Amniotic stem cell (primary cell): ENCODE data around the gene DCAF12.
"Not testable (repeated sequence)": the region's sequence is repeated elsewhere in the genome, so short reads cannot be mapped to it uniquely, and the experiment has no call there.

Source experiments
- DNase-seq: peaks from one replicate; lab custom pipeline; 2025; lab: John Stamatoyannopoulos, UW

Gene DCAF12

GRCh38 chr9:34065541-34065940 is 61.0 kb downstream of the DCAF12 start:
- DNase-seq = no peak

DNA sequence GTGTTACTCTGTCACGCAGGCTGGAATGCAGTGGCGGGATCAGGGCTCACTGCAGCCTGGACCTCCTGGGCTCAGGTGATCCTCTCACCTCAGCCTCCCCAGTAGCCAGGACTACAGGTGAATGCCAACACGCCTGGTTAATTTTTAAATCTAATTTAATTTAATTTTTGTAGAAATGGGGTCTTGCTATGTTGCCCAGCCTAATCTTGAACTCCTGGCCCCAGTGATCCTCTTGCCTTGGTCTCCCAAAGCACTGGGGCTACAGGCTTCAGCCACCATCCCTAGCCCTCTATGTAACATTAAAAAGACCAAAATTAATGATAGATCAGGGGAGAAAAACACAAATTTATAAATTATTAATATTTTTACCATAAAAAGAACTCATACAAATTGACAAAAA is 66.5 kb downstream of the DCAF12 start:
- no peak for DNase-seq

- no peak for DNase-seq
These were observed 67.2 kb downstream of the DCAF12 start for GRCh38 chr9:34059281-34059680.

GRCh38 chr9:34049630-34050384 is 76.7 kb downstream of the DCAF12 start:
- no peak for DNase-seq

DNA sequence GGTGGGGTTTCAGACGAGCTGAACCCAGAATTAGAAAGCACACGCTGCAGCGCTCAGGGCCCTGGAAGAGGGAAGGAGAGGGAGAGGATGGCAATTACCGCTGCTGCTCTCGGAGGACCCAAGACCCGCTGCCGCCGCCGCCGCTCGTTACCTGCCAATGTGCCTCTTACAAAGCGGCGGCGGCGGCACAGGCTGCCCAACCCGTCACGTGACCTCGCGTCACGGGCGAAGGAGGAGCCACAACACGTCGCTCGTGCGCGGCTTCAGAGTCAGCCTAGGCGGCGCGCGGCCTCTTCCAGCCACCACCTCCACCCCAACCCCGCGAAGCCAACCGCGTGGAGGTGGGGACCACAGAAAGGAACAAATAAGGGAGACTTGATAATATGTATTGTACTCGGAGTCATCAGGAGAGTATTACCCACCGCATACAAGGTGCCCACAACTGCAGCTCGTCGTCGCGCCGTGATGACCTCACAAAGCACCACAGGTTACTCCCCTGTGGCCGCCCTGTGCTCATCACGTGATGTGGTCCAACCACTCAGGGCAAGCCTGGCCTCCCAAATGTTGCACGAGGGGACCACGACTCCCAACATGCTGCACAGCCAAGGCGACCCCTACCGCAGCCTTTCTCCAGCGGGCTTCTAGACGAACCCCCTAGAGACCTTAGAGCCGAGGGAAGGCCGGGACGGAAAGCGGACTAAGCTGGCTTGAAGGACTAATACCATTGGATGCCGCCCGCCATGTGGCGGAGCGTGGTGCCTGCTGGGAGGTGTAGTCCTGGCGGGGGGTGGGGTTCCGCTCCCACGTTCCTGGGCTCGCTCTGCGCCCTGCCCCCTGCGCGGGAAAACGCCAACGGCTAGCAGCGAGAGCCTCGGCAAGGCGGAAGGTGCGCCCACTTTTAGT is 77.5 kb downstream of the DCAF12 start, which contains the start of gene UBAP2:
TSS of gene UBAP2 (minus strand) at position 161 of the 903 bp plus-strand sequence. CDS start 31,739 bp downstream, outside the sequence.
- peak; percentile 97 for DNase-seq

GRCh38 chr9:34047864-34048726 is 78.4 kb downstream of the DCAF12 start:
- DNase-seq = no peak

- no peak for DNase-seq
These were observed 79.6 kb downstream of the DCAF12 start for GRCh38 chr9:34046784-34047379.

DNA sequence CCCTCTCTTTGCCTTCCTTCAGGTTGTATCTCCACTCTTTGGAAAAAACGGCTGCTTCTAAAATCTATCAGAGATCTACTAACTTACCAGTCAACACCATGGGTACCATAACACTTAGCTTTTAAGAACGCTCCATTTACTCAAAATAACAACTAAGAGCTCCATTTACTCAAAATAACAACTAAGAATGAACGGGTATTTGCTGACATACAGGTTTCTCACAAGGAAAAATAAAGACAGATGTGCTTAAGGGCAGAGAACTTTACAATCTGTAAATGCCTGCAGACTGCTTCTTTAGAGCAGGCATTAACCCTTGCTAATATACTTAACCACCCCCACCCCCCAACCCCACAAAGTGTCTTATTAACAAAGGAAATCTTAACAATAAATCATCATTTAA is 80.6 kb downstream of the DCAF12 start:
- no peak for DNase-seq

DNA sequence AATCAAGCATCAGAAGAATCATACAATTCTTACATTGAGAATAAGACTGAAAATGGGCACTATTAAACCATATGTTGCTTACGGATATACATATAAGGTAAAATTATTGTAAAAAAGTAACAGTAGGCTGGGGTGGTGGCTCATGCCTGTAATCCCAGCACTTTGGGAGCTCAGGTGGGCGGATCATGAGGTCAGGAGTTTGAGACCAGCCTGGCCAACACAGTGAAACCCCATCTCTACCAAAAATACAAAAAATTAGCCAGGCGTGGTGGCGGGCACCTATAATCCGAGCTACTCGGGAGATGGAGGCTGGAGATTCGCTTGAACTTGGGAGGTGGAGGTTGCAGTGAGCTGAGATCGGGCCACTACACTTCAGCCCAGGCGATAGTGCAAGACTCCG is 84.4 kb downstream of the DCAF12 start:
- not testable (repeated sequence) for DNase-seq

- DNase-seq = not testable (repeated sequence)
These were observed 87.6 kb downstream of the DCAF12 start for GRCh38 chr9:34038851-34039250.

DNA sequence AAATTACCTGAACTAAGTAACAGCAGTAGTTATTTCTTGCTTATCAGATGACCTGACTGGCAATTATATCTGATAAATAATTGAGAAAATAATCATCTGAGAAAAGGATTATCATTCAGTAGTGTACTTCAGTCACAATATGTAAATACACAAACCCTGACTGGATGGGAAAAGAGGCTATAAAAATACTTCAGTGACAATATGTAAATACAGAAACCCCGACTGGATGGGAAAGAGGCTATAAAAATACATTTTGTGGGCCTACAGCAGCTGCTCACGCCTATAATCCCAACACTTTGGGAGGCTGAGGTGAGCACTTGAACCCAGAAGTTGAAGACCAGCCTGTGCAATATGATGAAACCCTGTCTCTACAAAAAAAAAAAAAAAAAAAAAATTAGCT is 88.9 kb downstream of the DCAF12 start:
- no peak for DNase-seq

GRCh38 chr9:34036625-34037024 is 89.9 kb downstream of the DCAF12 start:
- DNase-seq = no peak
